Measurements from ENCODE around the gene TATDN3.
"Not testable (repeated sequence)": the region's sequence is repeated elsewhere in the genome, so short reads cannot be mapped to it uniquely, and the experiment has no call there.

TATDN3 gene

GRCh38 chr1:212827171-212827776 is 35.6 kb downstream of the TATDN3 start:
- no peak for TF ChIP-seq CTCF (conservative IDR thresholded peaks at IDR 0.05; ENCODE audit: low read length)
- DNase-seq (ENCODE audit: low read depth) = no peak
- H3K4me3 ChIP-seq (ENCODE audit: low read length) = no peak overlapping the region

DNA sequence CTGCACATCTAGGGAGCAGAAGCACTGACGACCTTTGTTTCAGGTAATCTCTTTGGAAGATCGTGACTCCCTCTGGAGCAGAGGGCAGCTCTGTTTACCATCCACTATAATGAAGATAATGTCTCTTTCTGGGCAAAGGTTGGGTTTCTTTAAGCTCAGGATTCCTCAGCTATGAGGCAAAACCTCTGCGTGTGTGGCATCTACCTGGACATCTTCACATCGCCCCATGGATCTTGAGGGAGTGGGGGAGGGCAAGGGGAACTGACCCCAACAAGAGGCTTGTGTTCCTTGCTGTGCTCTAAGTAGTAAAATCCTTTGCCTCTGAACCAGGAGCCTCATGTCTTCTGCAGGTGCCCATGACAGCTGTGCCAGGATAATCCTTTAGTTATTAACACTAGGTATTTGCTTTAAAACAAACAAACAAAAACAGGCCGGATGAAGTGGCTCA is 36.2 kb downstream of the TATDN3 start:
- no peak overlapping the region for H3K4me3 ChIP-seq (ENCODE audit: low read length)
- no peak for TF ChIP-seq CTCF (conservative IDR thresholded peaks at IDR 0.05; ENCODE audit: low read length)
- no peak for DNase-seq (ENCODE audit: low read depth)

DNA sequence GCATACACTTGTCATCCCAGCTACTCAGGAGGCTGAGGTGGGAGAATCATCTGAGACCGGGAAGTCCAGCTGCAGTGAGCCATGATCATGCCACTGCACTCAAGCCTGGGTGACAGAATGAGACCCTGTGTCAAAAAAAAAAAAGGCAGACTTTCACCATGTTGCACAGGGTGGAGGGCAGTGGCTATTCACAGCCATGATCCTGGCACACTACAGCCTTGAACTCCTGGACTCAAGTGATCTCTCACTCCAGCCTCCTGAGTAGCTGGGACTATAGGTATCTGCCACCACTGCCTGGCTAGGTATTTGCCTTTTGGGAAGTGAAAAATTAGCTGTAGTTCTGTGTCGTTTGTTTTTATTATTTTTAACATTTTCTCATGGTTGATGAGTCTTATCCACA is 36.7 kb downstream of the TATDN3 start:
- DNase-seq (ENCODE audit: low read depth) = no peak
- no peak overlapping the region for H3K4me3 ChIP-seq (ENCODE audit: low read length)
- no peak for TF ChIP-seq CTCF (conservative IDR thresholded peaks at IDR 0.05; ENCODE audit: low read length)

DNA sequence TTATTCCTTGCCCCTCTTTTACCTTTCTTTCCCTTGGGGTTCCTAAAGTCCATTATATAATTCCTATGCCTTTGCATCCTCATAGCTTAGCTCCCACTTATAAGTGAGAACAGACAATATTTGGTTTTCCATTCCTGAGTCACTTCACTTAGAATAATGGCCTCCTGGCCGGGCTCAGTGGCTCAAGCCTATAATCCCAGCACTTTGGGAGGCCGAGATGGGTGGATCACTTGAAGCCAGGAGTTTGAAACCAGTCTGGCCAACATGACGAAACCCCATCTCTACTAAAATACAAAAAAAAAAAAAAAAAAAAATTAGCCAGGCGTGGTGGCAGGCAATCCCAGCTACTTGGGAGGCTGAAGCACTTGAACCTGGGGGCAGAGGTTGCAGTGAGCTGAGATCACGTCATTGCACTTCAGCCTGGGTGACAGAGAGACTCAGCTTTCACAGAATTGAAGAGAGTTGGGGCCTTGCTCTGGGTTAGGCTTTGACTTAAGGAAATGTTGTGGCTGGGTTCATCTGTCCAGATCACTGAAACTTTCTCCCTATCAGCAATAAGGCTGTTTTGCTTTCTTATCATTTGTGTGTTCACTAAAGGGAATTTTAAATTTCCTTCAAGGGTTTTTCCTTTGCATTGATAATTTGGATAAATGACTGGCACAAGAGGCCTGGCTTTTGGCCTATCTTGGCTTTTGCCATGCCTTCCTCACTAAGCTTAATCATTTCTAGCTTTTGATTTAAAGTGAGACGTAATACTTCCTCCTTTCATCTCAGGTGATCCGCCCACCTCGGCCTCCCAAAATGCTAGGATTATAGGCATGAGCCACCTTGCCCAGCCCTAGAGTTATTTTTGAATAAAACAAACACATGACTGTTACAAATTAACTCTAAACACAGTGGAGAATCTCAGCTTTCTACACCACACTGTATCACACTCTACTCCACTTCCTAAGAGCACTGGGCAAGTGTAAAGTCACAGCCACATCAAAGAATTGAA is 41.8 kb downstream of the TATDN3 start:
- H3K4me3 ChIP-seq (ENCODE audit: low read length) = not testable (repeated sequence)

GRCh38 chr1:212838145-212838544 is 46.5 kb downstream of the TATDN3 start:
- no peak for TF ChIP-seq CTCF (conservative IDR thresholded peaks at IDR 0.05; ENCODE audit: low read length)
- no peak overlapping the region for H3K4me3 ChIP-seq (ENCODE audit: low read length)
- DNase-seq (ENCODE audit: low read depth) = no peak

More for the DNA sequence above, 41.8 kb downstream of the TATDN3 start:
- DNase-seq (ENCODE audit: low read depth) = not testable (repeated sequence)

DNA sequence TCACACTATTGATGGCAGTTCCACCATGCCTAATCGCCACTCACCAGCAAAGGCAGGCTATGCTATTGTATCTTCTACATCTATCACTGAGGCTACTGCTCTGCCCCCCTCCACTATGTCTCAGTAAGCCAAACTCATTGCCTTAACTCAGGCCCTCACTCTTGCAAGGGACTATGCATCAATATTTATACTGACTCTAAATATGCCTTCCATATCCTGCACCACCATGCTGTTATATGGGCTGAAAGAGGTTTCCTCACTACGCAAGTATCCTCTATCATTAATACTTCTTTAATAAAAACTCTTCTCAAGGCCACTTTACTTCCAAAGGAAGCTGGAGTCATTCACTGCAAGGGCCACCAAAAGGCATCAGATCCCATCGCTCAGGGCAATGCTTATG is 52.8 kb downstream of the TATDN3 start:
- DNase-seq (ENCODE audit: low read depth); H3K4me3 ChIP-seq (ENCODE audit: low read length): not testable (repeated sequence)

GRCh38 chr1:212847549-212847948 is 55.9 kb downstream of the TATDN3 start, which contains the start of gene SPATA45:
Gene SPATA45 (minus strand): TSS chr1:212847649. CDS start chr1:212836149, 11,500 bp downstream.
- TF ChIP-seq CTCF (conservative IDR thresholded peaks at IDR 0.05; ENCODE audit: low read length) = no peak
- no peak for DNase-seq (ENCODE audit: low read depth)
- no peak within 1 kb of the TSS for H3K4me3 ChIP-seq (ENCODE audit: low read length)

All from AG10803 (cell line).